Nephron progenitor cell (in vitro differentiated cells): Measurements from ENCODE around the gene PDIA3.

Experiments used
- DNase-seq: peaks from one replicate; pipeline ENCODE4 v3.0.0; 2021
- H3K27ac Mint-ChIP-seq: 2 replicates; pipeline ENCODE4 v1.8.0; 2021; ENCODE audit warnings: mild to moderate bottlenecking, moderate library complexity, mixed read lengths
- H3K27me3 Mint-ChIP-seq: 2 replicates; pipeline ENCODE4 v1.8.0; 2021; ENCODE audit warnings: mild to moderate bottlenecking, low read depth, mixed read lengths; ENCODE audit not compliant: poor library complexity
- H3K36me3 Mint-ChIP-seq: 2 replicates; pipeline ENCODE4 v1.8.0; 2021; ENCODE audit warnings: low read depth, mixed read lengths
- H3K4me1 Mint-ChIP-seq: 2 replicates; pipeline ENCODE4 v1.8.0; 2021; ENCODE audit warnings: mixed read lengths
- H3K4me3 Mint-ChIP-seq: 2 replicates; pipeline ENCODE4 v1.8.0; 2021; ENCODE audit warnings: mild to moderate bottlenecking, moderate library complexity, mixed read lengths
- H3K9me3 Mint-ChIP-seq: 2 replicates; pipeline ENCODE4 v1.8.0; 2021; ENCODE audit warnings: mild to moderate bottlenecking, moderate library complexity, mixed read lengths
- TF ChIP-seq, protein P1 (sequence below): fragments of 200-600 bp; sonication (generic); IDR thresholded peaks from 2 replicates; pipeline ENCODE4 v1.5.0; 2021; ENCODE audit warnings: antibody characterized with exemption

PDIA3 gene

GRCh38 chr15:43763819-43764446 is 17.7 kb downstream of the PDIA3 start:
- Mint-ChIP-seq H3K4me3 (no peak overlapping the region), H3K27me3 (no peaks in the 10 kb centered on the region), H3K4me1 (no peaks in the 10 kb centered on the region), H3K27ac (no peak overlapping the region), H3K36me3 (peaks cover 81% of the 10 kb centered on the region), H3K9me3 (no peaks in the 10 kb centered on the region)
- no peak for DNase-seq
- TF ChIP-seq, protein P1, sequence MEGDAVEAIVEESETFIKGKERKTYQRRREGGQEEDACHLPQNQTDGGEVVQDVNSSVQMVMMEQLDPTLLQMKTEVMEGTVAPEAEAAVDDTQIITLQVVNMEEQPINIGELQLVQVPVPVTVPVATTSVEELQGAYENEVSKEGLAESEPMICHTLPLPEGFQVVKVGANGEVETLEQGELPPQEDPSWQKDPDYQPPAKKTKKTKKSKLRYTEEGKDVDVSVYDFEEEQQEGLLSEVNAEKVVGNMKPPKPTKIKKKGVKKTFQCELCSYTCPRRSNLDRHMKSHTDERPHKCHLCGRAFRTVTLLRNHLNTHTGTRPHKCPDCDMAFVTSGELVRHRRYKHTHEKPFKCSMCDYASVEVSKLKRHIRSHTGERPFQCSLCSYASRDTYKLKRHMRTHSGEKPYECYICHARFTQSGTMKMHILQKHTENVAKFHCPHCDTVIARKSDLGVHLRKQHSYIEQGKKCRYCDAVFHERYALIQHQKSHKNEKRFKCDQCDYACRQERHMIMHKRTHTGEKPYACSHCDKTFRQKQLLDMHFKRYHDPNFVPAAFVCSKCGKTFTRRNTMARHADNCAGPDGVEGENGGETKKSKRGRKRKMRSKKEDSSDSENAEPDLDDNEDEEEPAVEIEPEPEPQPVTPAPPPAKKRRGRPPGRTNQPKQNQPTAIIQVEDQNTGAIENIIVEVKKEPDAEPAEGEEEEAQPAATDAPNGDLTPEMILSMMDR = no peak

DNA sequence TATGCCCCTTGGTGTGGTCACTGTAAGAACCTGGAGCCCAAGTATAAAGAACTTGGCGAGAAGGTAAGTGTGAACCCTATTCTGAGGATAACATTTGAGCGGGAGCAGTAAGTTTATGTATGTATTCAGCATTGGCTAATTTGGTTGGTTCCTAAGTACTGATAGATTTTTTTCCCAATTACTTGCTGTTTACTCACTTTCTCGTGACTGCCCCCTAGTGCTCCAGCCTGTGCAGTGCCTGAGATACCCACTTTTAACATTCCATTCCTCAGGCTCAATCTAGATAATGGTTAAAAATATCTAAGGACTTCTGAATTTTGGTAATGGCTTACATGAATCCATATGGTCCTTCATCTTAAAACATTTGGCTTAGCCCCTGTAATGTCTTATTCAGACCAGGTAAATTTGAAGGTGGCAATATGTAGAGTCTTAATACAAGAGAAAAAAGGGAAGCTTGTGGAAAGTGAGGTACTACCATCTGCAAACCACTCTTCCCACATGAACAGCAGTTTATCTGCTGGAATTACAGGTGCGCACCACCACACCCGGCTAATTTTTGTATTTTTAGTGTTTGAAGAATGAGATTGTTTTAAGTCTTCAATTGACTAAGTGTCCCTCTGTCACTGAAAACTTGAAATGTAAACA is 23.5 kb downstream of the PDIA3 start:
- TF ChIP-seq, protein P1 = peak; percentile 74
- no peak overlapping the region for H3K27ac Mint-ChIP-seq
- no peak overlapping the region for H3K4me3 Mint-ChIP-seq
- no peaks in the 10 kb centered on the region for H3K4me1 Mint-ChIP-seq
- H3K36me3 Mint-ChIP-seq = peaks cover 74% of the 10 kb centered on the region
- H3K27me3 Mint-ChIP-seq = peaks cover 7% of the 10 kb centered on the region
- peak; percentile 73 for DNase-seq
- no peaks in the 10 kb centered on the region for H3K9me3 Mint-ChIP-seq

GRCh38 chr15:43771816-43772215 is 25.6 kb downstream of the PDIA3 start:
- peaks cover 25% of the 10 kb centered on the region for H3K27me3 Mint-ChIP-seq
- DNase-seq = no peak
- peaks cover 56% of the 10 kb centered on the region for H3K36me3 Mint-ChIP-seq

DNA sequence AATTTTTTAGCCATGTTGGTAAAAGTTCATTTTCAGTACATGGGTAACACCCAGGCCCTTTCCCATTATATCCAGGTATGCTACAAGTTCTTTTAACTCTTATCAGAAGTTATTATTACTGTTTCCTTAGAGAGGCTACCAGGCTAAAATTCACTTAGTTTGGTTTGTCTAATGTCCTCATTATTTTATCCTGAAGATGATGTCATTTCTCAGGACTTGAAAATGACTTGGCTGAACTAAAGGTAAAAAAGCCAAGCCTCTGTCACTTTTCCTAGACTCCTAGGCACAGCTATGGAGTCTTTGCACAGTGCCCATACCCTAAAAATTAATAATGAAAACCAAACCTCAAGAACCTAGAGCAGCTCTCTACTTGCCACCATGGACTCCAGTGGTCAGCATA is 26.4 kb downstream of the PDIA3 start:
- no peaks in the 10 kb centered on the region for H3K4me1 Mint-ChIP-seq
- H3K9me3 Mint-ChIP-seq = no peaks in the 10 kb centered on the region
- TF ChIP-seq, protein P1 = no peak
- peaks cover 51% of the 10 kb centered on the region for H3K36me3 Mint-ChIP-seq
- H3K27me3 Mint-ChIP-seq = peaks cover 32% of the 10 kb centered on the region
- no peak for DNase-seq
- H3K27ac Mint-ChIP-seq = no peak overlapping the region
- no peak overlapping the region for H3K4me3 Mint-ChIP-seq

More at GRCh38 chr15:43771816-43772215, 25.6 kb downstream of the PDIA3 start:
- TF ChIP-seq, protein P1 = no peak
- Mint-ChIP-seq H3K4me3 (no peak overlapping the region), H3K4me1 (no peaks in the 10 kb centered on the region), H3K27ac (peak overlapping the region; percentile 79), H3K9me3 (no peaks in the 10 kb centered on the region)

DNA sequence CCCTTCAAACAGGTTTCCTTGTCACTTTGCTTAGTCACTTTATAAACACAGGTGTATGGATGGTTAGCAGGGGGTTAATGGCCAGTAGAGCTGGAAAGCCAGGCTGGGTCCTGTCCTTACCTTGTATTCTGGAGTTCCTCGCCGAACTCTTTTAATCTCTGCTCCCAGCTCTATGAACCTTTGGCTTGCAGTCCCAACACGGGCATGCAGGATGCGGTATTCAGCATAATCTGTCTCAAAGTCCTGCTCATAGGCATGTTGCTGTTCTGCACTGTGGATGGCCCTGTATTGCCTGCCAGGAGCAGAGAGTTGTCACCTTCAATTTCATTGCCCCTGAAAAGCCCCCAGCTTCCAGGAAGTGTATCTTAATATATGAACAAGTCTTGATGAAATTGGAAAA is 27.8 kb downstream of the PDIA3 start:
- peaks cover 39% of the 10 kb centered on the region for H3K36me3 Mint-ChIP-seq
- no peaks in the 10 kb centered on the region for H3K9me3 Mint-ChIP-seq
- H3K4me1 Mint-ChIP-seq = no peaks in the 10 kb centered on the region
- peaks cover 32% of the 10 kb centered on the region for H3K27me3 Mint-ChIP-seq
- H3K27ac Mint-ChIP-seq = no peak overlapping the region
- no peak for DNase-seq
- H3K4me3 Mint-ChIP-seq = no peak overlapping the region
- TF ChIP-seq, protein P1 = no peak
